ENCODE data around the gene NTM.
"Not testable (repeated sequence)": the region's sequence is repeated elsewhere in the genome, so short reads cannot be mapped to it uniquely, and the experiment has no call there.

NTM gene

DNA sequence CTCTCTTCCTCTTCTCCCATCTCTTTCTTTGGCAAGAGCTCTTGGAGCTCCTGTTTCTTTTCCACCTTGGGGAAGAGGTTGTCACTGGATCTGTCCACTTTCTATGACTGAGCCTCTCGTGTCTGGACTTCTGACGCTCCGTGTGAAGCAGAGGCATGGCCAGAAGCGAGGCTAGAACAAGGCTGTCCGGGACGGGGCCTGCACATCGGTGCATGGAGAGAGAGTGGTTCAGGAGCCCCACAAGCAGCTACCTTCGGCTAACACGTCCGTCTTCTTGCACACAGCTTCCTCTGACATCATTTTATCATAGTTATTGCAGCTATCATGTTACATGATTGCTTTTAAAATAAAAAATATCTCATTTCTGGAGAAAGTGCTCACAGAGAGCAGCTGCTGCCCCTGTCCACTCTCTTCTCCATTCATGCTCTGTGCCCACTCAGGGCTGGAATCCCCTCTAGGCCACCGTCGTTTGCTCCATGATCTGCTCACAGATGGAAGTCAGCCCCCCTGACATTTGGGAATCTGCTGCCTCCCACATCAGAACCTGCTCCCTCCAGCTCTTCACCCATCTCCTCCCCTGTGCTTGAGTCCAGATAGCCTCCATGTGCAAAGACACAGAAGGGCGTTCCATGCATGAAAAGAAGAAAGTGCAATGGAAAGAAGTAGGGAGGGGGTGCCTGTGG lies 308.4 kb downstream of the NTM start:
- peaks cover under 1% of the 10 kb centered on the region; the same call in 1 of the 2 replicates for H4K20me1 ChIP-seq (ENCODE audit: insufficient read depth, low read length)
- H3K27ac ChIP-seq (ENCODE audit: low read length): no peak overlapping the region
- no peak overlapping the region for H3K4me2 ChIP-seq (ENCODE audit: low read length)
- no peaks in the 10 kb centered on the region for H3K4me1 ChIP-seq (ENCODE audit: low read length)
- no peak for TF ChIP-seq EZH2phosphoT487 (IDR thresholded peaks at IDR 0.05; ENCODE audit: low read depth)
- TF ChIP-seq, protein P1, sequence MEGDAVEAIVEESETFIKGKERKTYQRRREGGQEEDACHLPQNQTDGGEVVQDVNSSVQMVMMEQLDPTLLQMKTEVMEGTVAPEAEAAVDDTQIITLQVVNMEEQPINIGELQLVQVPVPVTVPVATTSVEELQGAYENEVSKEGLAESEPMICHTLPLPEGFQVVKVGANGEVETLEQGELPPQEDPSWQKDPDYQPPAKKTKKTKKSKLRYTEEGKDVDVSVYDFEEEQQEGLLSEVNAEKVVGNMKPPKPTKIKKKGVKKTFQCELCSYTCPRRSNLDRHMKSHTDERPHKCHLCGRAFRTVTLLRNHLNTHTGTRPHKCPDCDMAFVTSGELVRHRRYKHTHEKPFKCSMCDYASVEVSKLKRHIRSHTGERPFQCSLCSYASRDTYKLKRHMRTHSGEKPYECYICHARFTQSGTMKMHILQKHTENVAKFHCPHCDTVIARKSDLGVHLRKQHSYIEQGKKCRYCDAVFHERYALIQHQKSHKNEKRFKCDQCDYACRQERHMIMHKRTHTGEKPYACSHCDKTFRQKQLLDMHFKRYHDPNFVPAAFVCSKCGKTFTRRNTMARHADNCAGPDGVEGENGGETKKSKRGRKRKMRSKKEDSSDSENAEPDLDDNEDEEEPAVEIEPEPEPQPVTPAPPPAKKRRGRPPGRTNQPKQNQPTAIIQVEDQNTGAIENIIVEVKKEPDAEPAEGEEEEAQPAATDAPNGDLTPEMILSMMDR (IDR thresholded peaks at IDR 0.05; ENCODE audit: low read depth, low read length): no peak
- no peaks in the 10 kb centered on the region for H3K9me3 ChIP-seq (ENCODE audit: insufficient read depth, low read length)
- H3K4me3 ChIP-seq (ENCODE audit: low read length): no peak overlapping the region
- no peaks in the 10 kb centered on the region for H3K79me2 ChIP-seq (ENCODE audit: low read length)
- no peak overlapping the region for H3K9ac ChIP-seq (ENCODE audit: low read length)
- no peaks in the 10 kb centered on the region for H3K36me3 ChIP-seq (replicated peaks; ENCODE audit: low read depth, low read length)
- no peak overlapping the region for H2AFZ ChIP-seq (ENCODE audit: low read depth, low read length)
- H3K27me3 ChIP-seq (ENCODE audit: low read depth, low read length): peaks cover 15% of the 10 kb centered on the region

DNA sequence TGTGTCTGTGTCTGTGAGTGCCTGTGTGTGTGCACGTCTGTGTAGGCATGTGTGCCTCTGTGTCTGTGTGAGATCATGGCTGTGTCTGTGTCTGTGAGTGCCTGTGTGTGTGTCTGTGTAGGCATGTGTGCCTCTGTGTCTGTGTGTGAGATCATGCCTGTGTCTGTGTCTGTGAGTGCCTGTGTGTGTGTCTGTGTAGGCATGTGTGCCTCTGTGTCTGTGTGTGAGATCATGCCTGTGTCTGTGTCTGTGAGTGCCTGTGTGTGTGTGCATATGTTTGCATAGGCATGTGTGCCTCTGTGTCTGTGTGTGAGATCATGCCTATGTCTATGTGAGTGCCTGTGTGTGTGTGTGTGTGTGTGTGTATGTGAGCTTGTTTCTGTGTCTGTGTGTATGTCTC lies 310.0 kb downstream of the NTM start:
- H3K9ac ChIP-seq (ENCODE audit: low read length); H3K4me1 ChIP-seq (ENCODE audit: low read length); H3K4me3 ChIP-seq (ENCODE audit: low read length); H3K79me2 ChIP-seq (ENCODE audit: low read length); H3K4me2 ChIP-seq (ENCODE audit: low read length); H4K20me1 ChIP-seq (ENCODE audit: insufficient read depth, low read length); H3K9me3 ChIP-seq (ENCODE audit: insufficient read depth, low read length); H2AFZ ChIP-seq (ENCODE audit: low read depth, low read length); H3K27ac ChIP-seq (ENCODE audit: low read length); H3K27me3 ChIP-seq (ENCODE audit: low read depth, low read length); H3K36me3 ChIP-seq (replicated peaks; ENCODE audit: low read depth, low read length): not testable (repeated sequence)

DNA sequence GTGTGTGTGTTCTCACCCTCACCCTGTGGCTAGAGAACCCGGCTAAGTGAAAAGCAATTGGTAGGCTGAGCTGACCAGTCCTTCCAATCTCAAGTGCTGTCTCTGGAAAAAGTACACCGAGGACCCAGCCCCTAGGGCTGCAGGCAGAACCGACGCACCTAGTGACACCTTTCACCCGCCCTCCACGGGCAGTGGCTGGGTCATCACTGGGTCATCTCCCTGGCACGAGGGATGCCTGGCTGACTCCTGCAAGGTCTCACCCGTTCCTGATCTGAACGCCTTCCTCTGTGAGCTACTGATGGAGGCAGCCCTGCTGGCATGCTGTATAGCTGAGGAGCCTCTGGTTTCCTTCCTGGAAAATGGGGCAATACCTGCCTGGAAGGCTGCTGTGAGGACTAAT lies 311.5 kb downstream of the NTM start:
- TF ChIP-seq EZH2phosphoT487 (IDR thresholded peaks at IDR 0.05; ENCODE audit: low read depth): no peak
- TF ChIP-seq, protein P1 (IDR thresholded peaks at IDR 0.05; ENCODE audit: low read depth, low read length): no peak
- Histone ChIP-seq H3K36me3 (replicated peaks; ENCODE audit: low read depth, low read length) (no peaks in the 10 kb centered on the region), H3K27me3 (ENCODE audit: low read depth, low read length) (peaks cover 5% of the 10 kb centered on the region), H3K4me3 (ENCODE audit: low read length) (no peak overlapping the region), H4K20me1 (ENCODE audit: insufficient read depth, low read length) (no peaks in the 10 kb centered on the region), H3K27ac (ENCODE audit: low read length) (no peak overlapping the region), H3K4me2 (ENCODE audit: low read length) (no peak overlapping the region), H3K9me3 (ENCODE audit: insufficient read depth, low read length) (no peaks in the 10 kb centered on the region), H3K4me1 (ENCODE audit: low read length) (no peaks in the 10 kb centered on the region), H3K79me2 (ENCODE audit: low read length) (no peaks in the 10 kb centered on the region), H3K9ac (ENCODE audit: low read length) (no peak overlapping the region), H2AFZ (ENCODE audit: low read depth, low read length) (no peak overlapping the region)

DNA sequence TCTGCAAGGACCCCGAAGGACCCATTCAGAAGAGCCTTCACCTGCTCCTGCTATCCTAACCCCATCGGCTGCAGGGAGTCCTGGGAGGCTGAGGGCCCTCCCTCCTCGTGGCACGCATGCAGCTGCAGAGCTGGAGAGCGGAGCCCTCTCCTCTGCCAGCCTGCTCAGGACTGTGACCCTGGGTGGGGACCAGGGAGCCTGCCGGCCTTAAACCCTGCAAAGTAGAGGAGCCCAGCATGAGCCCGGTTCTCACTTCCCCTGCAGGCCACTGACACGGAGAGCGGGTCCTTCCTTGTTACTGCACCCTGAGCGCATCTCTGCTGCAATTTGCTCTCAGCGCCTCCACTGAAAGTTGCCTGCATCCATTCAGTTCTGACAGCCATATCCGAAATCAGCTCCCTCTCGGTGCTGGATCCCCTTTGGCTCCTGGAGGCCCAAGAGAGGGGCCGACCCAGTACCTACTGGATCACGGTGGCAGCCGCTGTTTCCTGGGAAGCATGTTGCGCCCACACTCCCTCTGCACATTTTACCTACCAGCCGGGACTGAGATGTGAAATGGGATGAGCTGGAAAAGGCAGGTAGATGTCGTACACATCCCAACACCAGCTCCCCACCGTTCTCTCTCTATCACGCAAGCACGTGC lies 312.1 kb downstream of the NTM start:
- Histone ChIP-seq H3K36me3 (replicated peaks; ENCODE audit: low read depth, low read length) (no peaks in the 10 kb centered on the region), H3K4me2 (ENCODE audit: low read length) (no peak overlapping the region), H3K27me3 (ENCODE audit: low read depth, low read length) (peaks cover 5% of the 10 kb centered on the region)

More for the DNA sequence above, 312.1 kb downstream of the NTM start:
- H3K4me1 ChIP-seq (ENCODE audit: low read length): no peaks in the 10 kb centered on the region
- no peaks in the 10 kb centered on the region for H3K9me3 ChIP-seq (ENCODE audit: insufficient read depth, low read length)
- no peak overlapping the region for H3K27ac ChIP-seq (ENCODE audit: low read length)
- no peak overlapping the region for H3K9ac ChIP-seq (ENCODE audit: low read length)
- H3K4me3 ChIP-seq (ENCODE audit: low read length): no peak overlapping the region
- no peaks in the 10 kb centered on the region for H3K79me2 ChIP-seq (ENCODE audit: low read length)
- no peaks in the 10 kb centered on the region for H4K20me1 ChIP-seq (ENCODE audit: insufficient read depth, low read length)
- no peak for TF ChIP-seq EZH2phosphoT487 (IDR thresholded peaks at IDR 0.05; ENCODE audit: low read depth)
- TF ChIP-seq, protein P1 (IDR thresholded peaks at IDR 0.05; ENCODE audit: low read depth, low read length): no peak
- no peak overlapping the region for H2AFZ ChIP-seq (ENCODE audit: low read depth, low read length)

Measured in OCI-LY3 (cell line).